ENCODE results near the gene LAGE3.

The LAGE3 gene

GRCh38 chrX:154516656-154517100, 37.6 kb upstream of the LAGE3 start:
- no peak for TF ChIP-seq CTCF (IDR thresholded peaks at IDR 0.05; ENCODE audit: control extremely low read depth, extremely low read depth, low read depth, missing control alignments)
- ChIA-PET POLR2A (interaction anchor here (0.7 kb wide), 1 partner anchor 205 kb away, joined by 4 read pairs; no protein-coding TSS in a partner anchor), CTCF (interaction anchor here (0.8 kb wide), 1 partner anchor 11 kb away, joined by 3 read pairs; no protein-coding TSS in a partner anchor)
- no peak for DNase-seq (ENCODE audit: extremely low spot score)

- POLR2A ChIA-PET, result interaction anchor here (0.7 kb wide), 2 partner anchors 101 to 205 kb away, joined by 3 to 4 read pairs; no protein-coding TSS in a partner anchor
Observed at GRCh38 chrX:154515966-154516655, 37.0 kb upstream of the LAGE3 start, which contains the start of gene FAM3A. Gene FAM3A, minus strand, starts transcription at chrX:154516232. Its CDS starts 460 bp downstream, at chrX:154515772.

GRCh38 chrX:154515090-154515965, 36.2 kb upstream of the LAGE3 start:
- ChIA-PET CTCF (interaction anchor here (0.9 to 1.8 kb wide), 4 partner anchors 10 to 142 kb away, joined by 3 to 6 read pairs (median 4); partner anchors contain the start of gene SLC10A3), POLR2A (interaction anchor here (0.5 to 0.7 kb wide), 2 partner anchors 100 to 109 kb away, joined by 3 read pairs; no protein-coding TSS in a partner anchor)
- DNase-seq (ENCODE audit: extremely low spot score), result no peak
- TF ChIP-seq CTCF (IDR thresholded peaks at IDR 0.05; ENCODE audit: control extremely low read depth, extremely low read depth, low read depth, missing control alignments), result no peak

More at GRCh38 chrX:154515966-154516655, 37.0 kb upstream of the LAGE3 start, which contains the start of gene FAM3A:
- peak; percentile 91 for DNase-seq (ENCODE audit: extremely low spot score)
- CTCF ChIA-PET, result interaction anchor here (0.8 to 1.4 kb wide), 3 partner anchors 9 to 26 kb away, joined by 3 to 4 read pairs (median 3); partner anchors contain the start of gene SLC10A3
- no peak for TF ChIP-seq CTCF (IDR thresholded peaks at IDR 0.05; ENCODE audit: control extremely low read depth, extremely low read depth, low read depth, missing control alignments)

GRCh38 chrX:154513716-154514115, 34.6 kb upstream of the LAGE3 start:
- TF ChIP-seq CTCF (IDR thresholded peaks at IDR 0.05; ENCODE audit: control extremely low read depth, extremely low read depth, low read depth, missing control alignments), result no peak
- ChIA-PET CTCF (interaction anchor here (1.7 to 1.8 kb wide), 2 partner anchors 13 to 140 kb away, joined by 4 to 6 read pairs; no protein-coding TSS in a partner anchor), POLR2A (no interaction called here)
- no peak for DNase-seq (ENCODE audit: extremely low spot score)

- TF ChIP-seq CTCF (IDR thresholded peaks at IDR 0.05; ENCODE audit: control extremely low read depth, extremely low read depth, low read depth, missing control alignments), result no peak
- ChIA-PET POLR2A (no interaction called here), CTCF (no interaction called here)
- DNase-seq (ENCODE audit: extremely low spot score), result no peak
Observed at GRCh38 chrX:154512879-154513553, 33.9 kb upstream of the LAGE3 start.
